NCI-H1694 treated with DMSO at 0.1 percent for 48 hours (cell line): ENCODE results near the gene FOXE3.
"Not testable (repeated sequence)": the region's sequence is repeated elsewhere in the genome, so short reads cannot be mapped to it uniquely, and the experiment has no call there.

Source experiments
- DNase-seq: peaks from one replicate; lab custom pipeline; 2025; lab: John Stamatoyannopoulos, UW

FOXE3 gene

GRCh38 chr1:47449822-47450552 is 33.9 kb downstream of the FOXE3 start:
- no peak for DNase-seq

- DNase-seq: no peak
These were observed 34.5 kb downstream of the FOXE3 start for GRCh38 chr1:47450606-47451005.

GRCh38 chr1:47452426-47452825 is 36.3 kb downstream of the FOXE3 start:
- no peak for DNase-seq

- DNase-seq: not testable (repeated sequence)
These were observed 37.8 kb downstream of the FOXE3 start for GRCh38 chr1:47453910-47454309.

- no peak for DNase-seq
These were observed 40.2 kb downstream of the FOXE3 start for GRCh38 chr1:47456250-47456649.

- DNase-seq: not testable (repeated sequence)
These were observed 41.5 kb downstream of the FOXE3 start for GRCh38 chr1:47457547-47457946.

GRCh38 chr1:47459253-47459788 is 43.2 kb downstream of the FOXE3 start:
- DNase-seq: no peak

GRCh38 chr1:47460040-47460439 is 44.0 kb downstream of the FOXE3 start:
- DNase-seq: no peak

- DNase-seq: no peak
These were observed 44.4 kb downstream of the FOXE3 start for GRCh38 chr1:47460456-47460855.

GRCh38 chr1:47465605-47466004 is 49.5 kb downstream of the FOXE3 start:
- DNase-seq: no peak
